CD4-positive, alpha-beta T cell (primary cell): ENCODE results near the gene SDS. TPM values are rescaled to one million over a fixed set of nuclear protein-coding genes. Genes with fewer than 3 reads are reported as not detected.

Source experiments
- ATAC-seq: fragments of 200-7000 bp; cut with Tn5 transposase; one replicate; pipeline ENCODE4 v1.10.0; 2022; ENCODE audit warnings: mild to moderate bottlenecking; ENCODE audit not compliant: poor library complexity
- CTCF ChIA-PET: fragments of 350-600 bp; sonication (Branson Sonifier 250); formaldehyde crosslinking; loops from one replicate; lab custom pipeline; 2021; ENCODE audit warnings: antibody characterized with exemption, inconsistent platforms; lab: Charles Lee
- POLR2A ChIA-PET: fragments of 350-600 bp; sonication (Branson Sonifier 250); formaldehyde crosslinking; loops from one replicate; lab custom pipeline; 2021; ENCODE audit warnings: antibody characterized with exemption, inconsistent platforms; lab: Charles Lee
- DNase-seq, 14 experiments: peaks; one replicate each; pipeline ENCODE4 v3.0.0-alpha.2; 2013 to 2020; ENCODE audit warnings: mixed read lengths in 2 of 14
- H3K27ac ChIP-seq, 2 donors: one replicate each; pipeline versions ENCODE4 v1.5.1 to v1.7.0; 2013; ENCODE audit warnings: low read length in 2 of 2, low read depth in 1 of 2, mild to moderate bottlenecking in 1 of 2
- H3K27me3 ChIP-seq, 2 experiments: 1 replicate in 1 of 2; 2 replicates in 1 of 2; pipeline versions ENCODE4 v1.6.1 to v1.7.0; 2013; ENCODE audit warnings: low read length in 2 of 2, control low read depth in 1 of 2, mild to moderate bottlenecking in 1 of 2, moderate library complexity in 1 of 2; ENCODE audit not compliant: insufficient read depth in 2 of 2, control insufficient read depth in 1 of 2
- H3K36me3 ChIP-seq: one replicate; pipeline ENCODE4 v1.6.1; 2013; ENCODE audit warnings: low read length, control low read depth; ENCODE audit not compliant: insufficient read depth
- H3K4me1 ChIP-seq: one replicate; pipeline ENCODE4 v1.6.1; 2013; ENCODE audit warnings: low read length, control low read depth; ENCODE audit not compliant: insufficient read depth
- H3K4me3 ChIP-seq: one replicate; pipeline ENCODE4 v1.5.1; 2013; ENCODE audit warnings: mild to moderate bottlenecking, low read length, moderate library complexity
- H3K9me3 ChIP-seq, 2 experiments: 1 replicate in 1 of 2; 2 replicates in 1 of 2; pipeline versions ENCODE4 v1.6.1 to v1.7.0; 2013; ENCODE audit warnings: low read length in 2 of 2, mild to moderate bottlenecking in 2 of 2, control low read depth in 1 of 2, moderate library complexity in 1 of 2; ENCODE audit not compliant: control insufficient read depth in 1 of 2, insufficient read depth in 1 of 2
- H3K27ac Mint-ChIP-seq: one replicate; pipeline ENCODE4 v1.8.0; 2020; ENCODE audit warnings: mixed read lengths
- H3K27me3 Mint-ChIP-seq: one replicate; pipeline ENCODE4 v1.8.0; 2021; ENCODE audit warnings: mixed read lengths
- H3K36me3 Mint-ChIP-seq: one replicate; pipeline ENCODE4 v1.8.0; 2021; ENCODE audit warnings: low read depth, mixed read lengths
- H3K4me1 Mint-ChIP-seq: one replicate; pipeline ENCODE4 v1.8.0; 2021; ENCODE audit warnings: low read depth, mixed read lengths
- H3K4me3 Mint-ChIP-seq: one replicate; pipeline ENCODE4 v1.8.0; 2020; ENCODE audit warnings: mild to moderate bottlenecking, mixed read lengths
- H3K9me3 Mint-ChIP-seq: one replicate; pipeline ENCODE4 v1.8.0; 2020; ENCODE audit warnings: mixed read lengths
- intact Hi-C, 2 experiments: fragments of 100-400 bp; cut with DNase I in 1 of 2; cut with micrococcal nuclease in 1 of 2; formaldehyde crosslinking; loops; one replicate each; pipeline versions ENCODE4 v1.15.1 to v1.9.0; 2023 to 2025; cut with DNase I, micrococcal nuclease
- total RNA-seq, 174 experiments: library from RNA in 2 of 174; stranded (reverse) in 2 of 174; gene quantifications; one replicate each; pipeline ENCODE4 v1.2.3 and lab custom pipeline; 2021 to 2026
- TF ChIP-seq, protein P1 (sequence below): fragments of 200-600 bp; IDR thresholded peaks from one replicate; pipeline ENCODE4 v1.8.0; 2022; ENCODE audit warnings: antibody characterized with exemption, mild to moderate bottlenecking

The SDS gene
- total RNA-seq, 2 experiments from 2014 or later: not detected

DNA sequence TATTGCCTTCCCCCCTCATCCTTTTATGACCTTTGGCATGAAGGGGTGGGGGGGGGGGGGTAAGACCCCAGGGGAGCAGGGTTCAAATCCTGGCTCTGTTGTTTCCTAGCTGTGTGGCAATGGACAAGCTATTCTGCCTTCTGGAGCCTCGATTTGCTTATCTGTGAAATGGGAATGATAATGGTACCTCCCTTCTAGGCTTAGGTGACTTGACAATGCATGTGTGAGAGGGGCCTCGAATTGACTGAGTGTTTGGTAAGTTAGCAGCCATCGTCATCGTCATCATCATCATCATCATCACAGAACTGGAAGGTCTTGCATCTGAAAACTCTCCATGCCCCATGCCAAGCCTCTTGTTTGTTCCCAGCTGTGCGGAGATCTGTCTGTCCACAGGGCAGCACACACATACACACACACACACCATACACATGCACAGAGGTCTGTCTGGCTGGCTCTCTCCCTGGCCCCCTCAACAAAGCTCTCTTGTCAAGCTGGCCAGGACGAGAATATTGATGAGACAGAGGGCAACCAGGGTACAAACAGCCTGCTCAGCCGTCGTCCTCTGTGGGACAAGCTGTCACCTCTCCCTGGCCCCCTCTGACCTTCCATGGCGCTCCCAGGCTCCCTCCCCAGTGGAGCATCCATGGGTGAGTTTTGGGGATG is 5.9 kb upstream of the SDS start:
- Histone ChIP-seq H3K36me3 (no peaks in the 10 kb centered on the region), H3K4me1 (no peaks in the 10 kb centered on the region), H3K27me3 (no peaks in the 10 kb centered on the region), H3K4me3 (no peak overlapping the region), H3K9me3 (no peaks in the 10 kb centered on the region), H3K27ac (no peak overlapping the region)
- Mint-ChIP-seq H3K27ac (no peak overlapping the region), H3K4me1 (no peaks in the 10 kb centered on the region), H3K4me3 (no peak overlapping the region), H3K9me3 (no peaks in the 10 kb centered on the region), H3K27me3 (peaks cover 11% of the 10 kb centered on the region), H3K36me3 (no peaks in the 10 kb centered on the region)
- intact Hi-C loops: no loop called here
- CTCF ChIA-PET: no interaction called here
- POLR2A ChIA-PET: no interaction called here
- TF ChIP-seq, protein P1, sequence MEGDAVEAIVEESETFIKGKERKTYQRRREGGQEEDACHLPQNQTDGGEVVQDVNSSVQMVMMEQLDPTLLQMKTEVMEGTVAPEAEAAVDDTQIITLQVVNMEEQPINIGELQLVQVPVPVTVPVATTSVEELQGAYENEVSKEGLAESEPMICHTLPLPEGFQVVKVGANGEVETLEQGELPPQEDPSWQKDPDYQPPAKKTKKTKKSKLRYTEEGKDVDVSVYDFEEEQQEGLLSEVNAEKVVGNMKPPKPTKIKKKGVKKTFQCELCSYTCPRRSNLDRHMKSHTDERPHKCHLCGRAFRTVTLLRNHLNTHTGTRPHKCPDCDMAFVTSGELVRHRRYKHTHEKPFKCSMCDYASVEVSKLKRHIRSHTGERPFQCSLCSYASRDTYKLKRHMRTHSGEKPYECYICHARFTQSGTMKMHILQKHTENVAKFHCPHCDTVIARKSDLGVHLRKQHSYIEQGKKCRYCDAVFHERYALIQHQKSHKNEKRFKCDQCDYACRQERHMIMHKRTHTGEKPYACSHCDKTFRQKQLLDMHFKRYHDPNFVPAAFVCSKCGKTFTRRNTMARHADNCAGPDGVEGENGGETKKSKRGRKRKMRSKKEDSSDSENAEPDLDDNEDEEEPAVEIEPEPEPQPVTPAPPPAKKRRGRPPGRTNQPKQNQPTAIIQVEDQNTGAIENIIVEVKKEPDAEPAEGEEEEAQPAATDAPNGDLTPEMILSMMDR: no peak
- ATAC-seq: no peak
- no peak for DNase-seq

GRCh38 chr12:113408756-113409298 is 5.1 kb upstream of the SDS start:
- TF ChIP-seq, protein P1: no peak
- H3K9me3 ChIP-seq: no peaks in the 10 kb centered on the region
- H3K27ac ChIP-seq: no peak overlapping the region
- CTCF ChIA-PET: no interaction called here
- Mint-ChIP-seq H3K9me3 (no peaks in the 10 kb centered on the region), H3K4me1 (no peaks in the 10 kb centered on the region), H3K27me3 (peaks cover 18% of the 10 kb centered on the region), H3K4me3 (no peak overlapping the region), H3K36me3 (no peaks in the 10 kb centered on the region), H3K27ac (no peak overlapping the region)
- peaks cover 0 to 4% of the 10 kb centered on the region in 2 experiments for H3K27me3 ChIP-seq
- DNase-seq (no peak), ATAC-seq (no peak)
- H3K4me1 ChIP-seq: no peaks in the 10 kb centered on the region
- POLR2A ChIA-PET: no interaction called here
- intact Hi-C loops: no loop called here
- H3K4me3 ChIP-seq: no peak overlapping the region
- H3K36me3 ChIP-seq: no peaks in the 10 kb centered on the region

DNA sequence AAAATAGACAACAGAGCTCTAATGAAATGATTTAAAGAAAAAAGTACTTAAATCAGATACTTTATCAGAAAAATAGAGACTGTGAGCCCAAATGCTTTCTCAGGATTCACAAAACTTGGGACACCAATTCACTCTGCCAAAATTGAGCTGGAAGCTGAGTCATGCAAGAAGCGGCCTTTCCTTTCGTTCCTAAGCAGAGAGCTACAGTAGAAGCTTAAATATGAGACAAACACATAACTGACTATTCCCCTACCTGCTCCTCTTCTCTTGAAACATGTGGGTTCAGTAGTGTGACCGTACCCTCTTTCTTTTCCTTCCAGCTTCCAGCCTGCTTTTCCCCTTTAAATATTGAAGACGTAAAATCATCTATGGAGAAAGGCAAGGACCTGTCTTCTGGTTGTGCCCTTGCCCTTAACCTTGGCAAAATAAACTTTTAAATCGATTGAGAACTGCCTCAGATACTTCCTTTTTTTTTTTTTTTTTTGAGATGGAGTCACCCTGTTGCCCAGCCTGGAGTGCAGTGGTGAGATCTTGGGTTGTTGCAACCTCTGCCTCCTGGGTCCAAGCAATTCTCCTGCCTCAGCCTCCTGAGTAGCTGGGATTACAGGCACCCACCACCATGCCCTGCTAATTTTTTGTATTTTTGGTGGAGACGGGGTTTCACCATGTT is 4.4 kb upstream of the SDS start:
- ChIA-PET CTCF (no interaction called here), POLR2A (no interaction called here)
- no peak for ATAC-seq
- Mint-ChIP-seq H3K4me3 (no peak overlapping the region), H3K36me3 (no peaks in the 10 kb centered on the region), H3K27me3 (peaks cover 19% of the 10 kb centered on the region), H3K4me1 (no peaks in the 10 kb centered on the region), H3K9me3 (no peaks in the 10 kb centered on the region), H3K27ac (no peak overlapping the region)
- DNase-seq: no peak
- Histone ChIP-seq H3K27ac (no peak overlapping the region), H3K36me3 (no peaks in the 10 kb centered on the region), H3K4me3 (no peak overlapping the region), H3K27me3 (peaks cover 0 to 4% of the 10 kb centered on the region in 2 experiments), H3K9me3 (no peaks in the 10 kb centered on the region), H3K4me1 (peaks cover 2% of the 10 kb centered on the region)
- TF ChIP-seq, protein P1: no peak
- intact Hi-C loops: no loop called here
